Skin of body (tissue), 3 donors: Measurements from ENCODE around the gene BTNL8. TPM values are rescaled to one million over a fixed set of nuclear protein-coding genes. Genes with fewer than 3 reads are reported as not detected.

Source experiments
- DNase-seq: peaks from one replicate; lab custom pipeline; 2025; lab: John Stamatoyannopoulos, UW
- small RNA-seq: library from RNA; depleted of rRNA; stranded (forward); fragments of <200 nt; gene quantifications from one replicate; pipeline ENCODE3, GENCODE V24; 2014; ENCODE audit warnings: low replicate concordance
- total RNA-seq: library from RNA; depleted of rRNA; stranded (reverse); fragments of >200 nt; gene quantifications from one replicate; pipeline ENCODE4 v1.2.3, GENCODE V29; 2014

BTNL8 gene
- total RNA-seq, 1 donor from 2014 or later, result 0.49 TPM

DNA sequence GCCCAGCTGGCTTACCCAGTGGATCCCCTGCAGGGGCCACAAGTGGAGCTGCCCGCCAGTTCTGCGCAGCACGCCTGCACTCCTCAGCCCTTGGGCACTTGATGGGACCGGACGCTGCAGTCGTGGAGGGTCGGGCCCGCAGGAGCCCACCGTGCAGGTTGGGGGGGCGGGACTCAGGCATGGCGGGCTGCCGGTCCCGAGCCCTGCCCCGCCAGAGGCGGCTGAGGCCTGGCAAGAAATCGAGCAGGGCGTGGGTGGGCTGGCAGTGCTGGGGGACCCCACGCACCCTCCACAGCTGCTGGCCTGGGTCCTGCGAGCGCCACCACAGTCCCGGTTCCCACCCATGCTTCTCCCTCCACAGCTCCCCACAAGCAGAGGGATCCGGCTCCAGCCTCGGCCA, 70.4 kb downstream of the BTNL8 start:
- no peak for DNase-seq

- no peak for DNase-seq
Observed at GRCh38 chr5:180970336-180970735, 71.4 kb downstream of the BTNL8 start.

DNA sequence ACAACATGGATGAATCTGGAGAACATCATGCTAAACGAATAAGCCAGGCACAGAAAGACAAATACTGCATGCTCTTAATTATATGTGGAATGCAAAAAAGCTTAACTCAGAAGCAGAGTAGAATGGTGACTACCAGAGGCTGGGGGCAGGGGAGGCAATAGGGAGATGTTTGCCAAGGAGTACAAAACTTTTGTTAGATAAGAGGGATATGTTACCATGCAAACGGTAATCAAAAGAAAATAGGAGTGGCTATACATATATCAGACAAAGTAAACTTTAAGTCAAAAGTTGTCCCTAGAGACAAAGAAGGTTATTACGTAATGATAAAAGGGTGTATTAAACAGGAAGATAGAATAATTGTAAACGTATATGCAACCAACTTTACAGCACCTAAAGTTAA, 71.9 kb downstream of the BTNL8 start:
- DNase-seq, result no peak

GRCh38 chr5:180974612-180975315, 75.8 kb downstream of the BTNL8 start:
- DNase-seq, result no peak

DNA sequence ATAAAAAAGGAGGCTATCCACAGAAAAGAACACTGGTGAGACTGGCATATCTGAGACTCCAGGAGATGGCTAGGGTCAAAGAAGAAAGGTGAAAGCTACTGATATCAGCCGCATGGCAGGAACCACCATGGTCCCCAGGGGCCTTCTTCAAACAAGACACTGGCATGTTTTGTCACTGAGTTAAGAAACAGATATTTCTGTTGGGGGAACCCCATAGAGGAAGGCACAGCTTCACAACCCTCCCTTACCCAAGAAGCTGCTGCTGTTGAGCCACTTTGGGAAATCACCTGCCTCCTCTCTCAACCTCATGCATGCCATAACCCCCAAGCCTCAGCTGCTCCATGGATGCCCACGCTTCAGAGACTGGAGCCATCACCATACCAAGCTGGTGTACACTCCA, 76.4 kb downstream of the BTNL8 start:
- no peak for DNase-seq

DNA sequence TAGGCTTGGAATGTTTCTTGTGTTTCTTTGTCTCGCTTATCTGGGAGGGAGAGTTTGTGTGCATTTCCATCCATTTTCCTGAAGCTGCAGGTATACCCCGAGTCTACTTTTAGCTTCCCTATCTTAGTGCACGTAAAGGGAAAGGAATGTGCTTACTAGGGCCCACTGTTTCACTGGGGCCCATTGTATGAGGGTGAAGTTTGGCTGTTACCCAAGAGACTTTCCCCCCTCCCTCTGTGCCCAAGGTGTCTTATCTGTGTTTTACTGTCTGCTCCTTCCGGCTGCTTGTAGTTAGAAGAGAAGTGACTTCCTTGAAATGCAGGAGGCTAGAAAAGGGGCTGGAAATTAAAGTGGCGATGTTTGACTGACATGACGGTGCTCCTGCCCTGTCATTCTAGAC, 77.6 kb downstream of the BTNL8 start:
- DNase-seq, result no peak

DNA sequence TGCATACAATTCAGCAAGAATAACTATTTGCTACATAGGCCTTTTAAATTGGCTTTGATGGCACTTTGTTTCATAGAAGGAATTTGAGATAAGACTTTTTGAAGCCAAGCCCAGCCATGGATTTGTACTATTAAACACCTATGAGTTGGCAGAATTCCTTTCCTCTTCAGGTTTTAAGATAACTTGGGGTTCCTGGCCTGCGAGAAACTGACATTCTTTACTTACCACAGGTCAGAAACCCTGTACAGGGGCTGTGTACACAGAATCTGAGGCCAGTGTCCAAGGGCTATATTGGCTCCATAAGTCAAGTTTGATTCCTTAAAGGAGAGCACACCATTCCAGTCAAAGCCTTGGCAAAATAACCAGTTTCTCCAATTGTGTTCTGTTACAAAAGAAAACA, 78.9 kb downstream of the BTNL8 start:
- no peak for DNase-seq

- no peak for DNase-seq
Observed at GRCh38 chr5:180982008-180982741, 83.2 kb downstream of the BTNL8 start.

DNA sequence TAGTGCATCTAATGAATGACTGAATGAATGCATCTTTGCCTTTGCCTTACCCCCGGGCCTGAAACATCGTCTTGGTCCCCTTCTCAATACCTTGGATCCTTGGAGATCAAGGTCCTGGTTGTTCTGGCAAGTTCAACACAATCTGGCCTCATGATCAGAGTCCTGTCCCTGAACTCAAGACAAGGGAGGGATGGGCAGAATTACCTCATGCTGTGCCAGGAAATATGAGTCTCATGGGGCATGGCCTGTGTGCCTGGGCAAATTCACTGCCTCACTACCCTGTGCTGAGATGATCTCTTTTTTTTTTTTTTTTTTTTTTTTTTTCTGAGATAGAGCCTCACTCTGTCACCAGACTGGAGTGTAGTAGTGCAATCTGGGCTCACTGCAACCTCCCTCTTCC, 89.1 kb downstream of the BTNL8 start:
- DNase-seq, result no peak

DNA sequence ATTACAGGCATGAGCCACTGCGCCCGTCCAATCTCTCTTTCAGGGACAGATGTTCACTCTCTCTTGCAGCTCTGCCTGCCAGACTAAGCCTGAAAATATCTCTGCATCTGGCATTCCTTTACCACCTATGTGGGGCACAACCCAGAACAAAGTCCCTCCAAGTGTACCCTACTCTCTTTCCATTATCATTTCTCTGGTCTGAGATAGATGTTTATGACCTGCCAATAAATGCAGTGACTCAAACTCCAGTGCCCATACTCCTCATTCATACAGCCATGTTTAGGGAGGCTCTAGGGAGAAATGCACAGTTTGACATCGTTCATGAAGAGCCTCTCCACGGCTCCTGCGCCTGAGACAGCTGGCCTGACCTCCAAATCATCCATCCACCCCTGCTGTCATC, 89.6 kb downstream of the BTNL8 start, which contains the start of gene BTNL3:
Gene BTNL3, plus strand, starts transcription at position 255 of the 400 bp plus-strand sequence. CDS start 183 bp downstream, outside the sequence.
- DNase-seq, result no peak

GRCh38 chr5:180990086-180990881, 91.3 kb downstream of the BTNL8 start:
- DNase-seq, result no peak

- DNase-seq, result no peak
Observed at GRCh38 chr5:180990882-180991242, 91.9 kb downstream of the BTNL8 start.

Small RNA genes lying within 50 kb of the gene (small RNA-seq; reads per million reads assigned to genes)
- gene RF00019, result not detected
- not detected for gene RPS29P12

Other genes starting within 250 kb of the BTNL8 start
- 7.5 TPM for gene FLT4, start 249.6 kb upstream of the BTNL8 start, total RNA-seq
- not detected for gene OR2Y1, start 159.1 kb upstream of the BTNL8 start, total RNA-seq
- 54.4 TPM for gene MGAT1, start 96.4 kb upstream of the BTNL8 start, total RNA-seq
- gene ZFP62, start 37.9 kb upstream of the BTNL8 start, total RNA-seq, result 28.4 TPM
- not detected for gene BTNL3, start 89.7 kb downstream of the BTNL8 start, total RNA-seq
- 19.6 TPM for gene BTNL9, start 141.1 kb downstream of the BTNL8 start, total RNA-seq
- not detected for gene OR2V1, start 232.0 kb downstream of the BTNL8 start, total RNA-seq
- gene OR2V2, start 248.4 kb downstream of the BTNL8 start, total RNA-seq, result under 0.01 TPM